Stomach smooth muscle (tissue), 2 donors: ENCODE data around the gene CD6.

Experiments used
- H3K27ac ChIP-seq: one replicate; pipeline ENCODE4 v1.7.0; 2013; ENCODE audit warnings: mild to moderate bottlenecking, low read length, inconsistent platforms
- H3K27me3 ChIP-seq, 2 donors: one replicate each; pipeline ENCODE4 v1.7.0; 2013; ENCODE audit warnings: low read length in 2 of 2; ENCODE audit not compliant: insufficient read depth in 2 of 2, control insufficient read depth in 1 of 2
- H3K36me3 ChIP-seq, 2 donors: one replicate each; pipeline ENCODE4 v1.7.0; 2013; ENCODE audit warnings: low read length in 2 of 2; ENCODE audit not compliant: control insufficient read depth in 2 of 2, insufficient read depth in 2 of 2
- H3K4me1 ChIP-seq: one replicate; pipeline ENCODE4 v1.7.0; 2013; ENCODE audit warnings: low read length; ENCODE audit not compliant: control insufficient read depth, insufficient read depth
- H3K4me3 ChIP-seq, 2 donors: one replicate each; pipeline ENCODE4 v1.7.0; 2013; ENCODE audit warnings: low read length in 2 of 2
- H3K9ac ChIP-seq, 2 donors: one replicate each; pipeline ENCODE4 v1.7.0; 2013; ENCODE audit warnings: low read length in 2 of 2, mild to moderate bottlenecking in 1 of 2
- H3K9me3 ChIP-seq, 2 donors: one replicate each; pipeline ENCODE4 v1.7.0; 2013; ENCODE audit warnings: low read length in 2 of 2; ENCODE audit not compliant: control insufficient read depth in 2 of 2
- donor health status: healthy.
- donor health status: Pancreatic carcinoma.

Gene CD6

DNA sequence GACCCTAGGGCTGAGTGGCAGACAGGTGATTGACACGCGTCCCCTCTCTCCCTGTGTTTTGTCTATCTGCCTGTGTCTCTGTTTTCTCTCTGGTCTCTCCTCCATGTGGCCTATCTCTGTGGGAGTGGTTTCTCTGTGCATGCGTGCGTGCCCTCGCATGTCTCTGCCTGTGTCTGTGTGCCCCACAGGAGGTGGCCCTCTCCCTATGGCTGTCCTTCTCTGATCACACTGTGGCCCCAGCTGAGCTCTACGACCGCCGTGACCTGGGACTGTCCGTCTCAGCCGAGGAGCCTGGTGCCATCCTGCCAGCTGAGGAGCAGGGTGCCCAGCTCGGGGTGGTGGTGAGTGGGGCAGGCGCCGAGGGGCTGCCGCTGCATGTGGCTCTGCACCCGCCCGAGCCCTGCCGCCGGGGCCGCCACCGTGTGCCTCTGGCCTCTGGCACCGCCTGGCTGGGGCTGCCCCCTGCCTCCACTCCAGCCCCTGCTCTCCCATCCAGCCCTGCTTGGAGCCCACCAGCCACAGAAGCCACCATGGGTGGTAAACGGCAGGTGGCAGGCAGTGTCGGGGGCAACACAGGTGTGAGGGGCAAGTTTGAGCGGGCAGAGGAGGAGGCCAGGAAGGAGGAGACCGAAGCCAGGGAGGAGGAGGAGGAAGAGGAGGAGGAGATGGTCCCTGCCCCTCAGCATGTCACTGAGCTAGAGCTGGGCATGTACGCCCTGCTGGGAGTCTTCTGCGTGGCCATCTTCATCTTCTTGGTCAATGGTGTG lies 35.6 kb upstream of the CD6 start:
- Histone ChIP-seq H3K4me1 (no peaks in the 10 kb centered on the region), H3K4me3 (no peak overlapping the region), H3K27ac (no peak overlapping the region), H3K27me3 (peaks cover 0 to 2% of the 10 kb centered on the region in 2 donors), H3K9me3 (no peaks in the 10 kb centered on the region), H3K36me3 (peaks cover 3 to 7% of the 10 kb centered on the region in 2 donors), H3K9ac (no peak overlapping the region)

- Histone ChIP-seq H3K36me3 (peaks cover 3 to 11% of the 10 kb centered on the region in 2 donors), H3K4me3 (no peak overlapping the region), H3K27me3 (peaks cover 0 to 2% of the 10 kb centered on the region in 2 donors), H3K9ac (no peak overlapping the region), H3K4me1 (no peaks in the 10 kb centered on the region), H3K27ac (no peak overlapping the region), H3K9me3 (no peaks in the 10 kb centered on the region)
Observed at GRCh38 chr11:60936467-60937143, 34.9 kb upstream of the CD6 start.

GRCh38 chr11:60937144-60937527 lies 34.3 kb upstream of the CD6 start:
- no peak overlapping the region for H3K4me3 ChIP-seq
- H3K36me3 ChIP-seq, result peaks cover 3 to 14% of the 10 kb centered on the region in 2 donors
- peaks cover 0 to 2% of the 10 kb centered on the region in 2 donors for H3K27me3 ChIP-seq
- no peaks in the 10 kb centered on the region for H3K4me1 ChIP-seq
- no peaks in the 10 kb centered on the region for H3K9me3 ChIP-seq
- H3K9ac ChIP-seq, result no peak overlapping the region
- H3K27ac ChIP-seq, result no peak overlapping the region

- Histone ChIP-seq H3K4me1 (no peaks in the 10 kb centered on the region), H3K9me3 (no peaks in the 10 kb centered on the region), H3K27me3 (no peaks in the 10 kb centered on the region), H3K27ac (no peak overlapping the region), H3K36me3 (peaks cover 3 to 17% of the 10 kb centered on the region in 2 donors), H3K4me3 (no peak overlapping the region), H3K9ac (no peak overlapping the region)
Observed at GRCh38 chr11:60937811-60938210, 33.7 kb upstream of the CD6 start.

DNA sequence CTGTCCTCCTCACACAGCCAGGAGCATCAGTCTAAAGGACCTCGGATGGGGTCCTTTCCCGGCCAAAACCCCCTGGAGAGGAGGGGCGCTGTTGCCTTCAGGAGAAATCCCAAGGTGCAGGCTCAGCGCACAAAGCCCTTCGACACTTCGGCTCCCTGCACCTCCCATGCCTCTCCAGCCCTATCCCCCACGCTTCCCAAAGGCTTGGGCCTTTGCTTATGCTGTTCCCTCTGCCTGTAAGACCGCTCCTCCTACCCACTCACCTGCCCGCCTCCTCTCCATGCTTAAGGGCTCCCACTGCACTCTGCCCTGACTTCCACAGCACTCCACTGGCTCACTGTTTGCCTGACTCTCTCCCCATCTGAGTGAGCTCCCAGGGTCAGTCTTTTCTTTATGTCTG lies 33.0 kb upstream of the CD6 start:
- Histone ChIP-seq H3K4me1 (no peaks in the 10 kb centered on the region), H3K9ac (no peak overlapping the region), H3K27ac (no peak overlapping the region), H3K36me3 (peaks cover 3 to 19% of the 10 kb centered on the region in 2 donors), H3K4me3 (no peak overlapping the region), H3K27me3 (no peaks in the 10 kb centered on the region), H3K9me3 (no peaks in the 10 kb centered on the region)

- H3K27me3 ChIP-seq, result no peaks in the 10 kb centered on the region
- H3K4me3 ChIP-seq, result no peak overlapping the region
- H3K27ac ChIP-seq, result no peak overlapping the region
- no peaks in the 10 kb centered on the region for H3K4me1 ChIP-seq
- H3K9ac ChIP-seq, result no peak overlapping the region
- H3K36me3 ChIP-seq, result peaks cover 3 to 20% of the 10 kb centered on the region in 2 donors
- H3K9me3 ChIP-seq, result no peaks in the 10 kb centered on the region
Observed at GRCh38 chr11:60939301-60939700, 32.2 kb upstream of the CD6 start.

GRCh38 chr11:60939855-60940254 lies 31.6 kb upstream of the CD6 start:
- Histone ChIP-seq H3K27me3 (no peaks in the 10 kb centered on the region), H3K4me1 (no peaks in the 10 kb centered on the region), H3K4me3 (no peak overlapping the region), H3K9ac (no peak overlapping the region), H3K27ac (no peak overlapping the region), H3K36me3 (peaks cover 3 to 23% of the 10 kb centered on the region in 2 donors), H3K9me3 (no peaks in the 10 kb centered on the region)

GRCh38 chr11:60941371-60942119 lies 29.9 kb upstream of the CD6 start:
- H3K36me3 ChIP-seq, result peaks cover 6 to 29% of the 10 kb centered on the region in 2 donors
- no peak overlapping the region for H3K9ac ChIP-seq
- H3K4me1 ChIP-seq, result no peaks in the 10 kb centered on the region
- no peaks in the 10 kb centered on the region for H3K9me3 ChIP-seq
- H3K27me3 ChIP-seq, result no peaks in the 10 kb centered on the region
- H3K4me3 ChIP-seq, result no peak overlapping the region
- H3K27ac ChIP-seq, result no peak overlapping the region

DNA sequence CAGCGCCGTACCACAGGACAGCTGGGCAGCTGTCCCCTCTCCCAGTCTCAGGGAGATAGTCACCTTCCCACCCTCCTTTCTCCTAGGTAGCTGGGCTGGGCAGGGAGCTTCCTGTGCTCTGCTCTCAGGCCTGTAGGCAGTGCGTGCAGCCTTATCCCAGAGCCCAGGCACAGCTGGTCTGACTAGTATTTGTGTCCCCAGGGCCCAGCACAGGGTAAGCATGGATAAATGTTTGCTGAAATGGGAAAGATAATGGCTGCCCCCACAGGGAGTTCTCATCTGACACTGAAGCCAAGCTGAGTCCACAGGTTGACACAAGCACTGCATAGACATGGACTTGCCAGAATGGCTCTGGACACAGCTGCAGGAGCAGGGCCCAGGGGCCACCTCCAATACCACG lies 29.3 kb upstream of the CD6 start:
- H3K9ac ChIP-seq, result no peak overlapping the region

DNA sequence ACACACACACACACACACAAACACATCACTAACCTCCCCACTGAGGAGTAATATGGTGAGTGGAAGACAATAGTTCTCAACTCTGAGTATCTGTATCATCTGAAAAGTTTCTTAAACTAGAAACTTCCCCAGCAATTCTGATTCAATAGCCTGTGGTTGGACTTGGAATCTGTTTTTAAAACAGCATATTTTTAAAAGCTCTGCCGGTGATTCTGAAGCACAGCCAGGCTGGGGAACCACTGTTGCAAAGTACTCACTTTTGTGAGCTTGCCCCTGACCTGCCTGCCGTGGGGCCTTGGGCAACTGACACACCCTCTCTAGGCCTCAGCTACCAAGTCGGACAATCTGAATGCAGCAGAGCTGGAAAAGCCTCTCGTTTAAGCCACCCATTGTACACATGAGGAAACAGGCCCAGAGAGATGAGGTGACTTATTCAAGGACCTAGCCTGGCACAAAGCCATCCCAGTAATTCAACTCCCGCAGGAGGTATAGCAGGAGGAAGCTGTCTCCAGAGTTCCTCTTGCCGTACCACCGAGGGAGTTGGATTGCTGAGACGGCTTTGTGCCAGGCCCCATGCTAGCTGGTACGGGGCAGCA lies 28.4 kb upstream of the CD6 start:
- Histone ChIP-seq H3K4me3 (no peak overlapping the region), H3K36me3 (peaks cover 6 to 29% of the 10 kb centered on the region in 2 donors), H3K4me1 (no peaks in the 10 kb centered on the region), H3K9ac (no peak overlapping the region), H3K9me3 (no peaks in the 10 kb centered on the region), H3K27ac (no peak overlapping the region), H3K27me3 (no peaks in the 10 kb centered on the region)

More for the DNA sequence above, 29.3 kb upstream of the CD6 start:
- Histone ChIP-seq H3K4me1 (no peaks in the 10 kb centered on the region), H3K27ac (no peak overlapping the region), H3K27me3 (no peaks in the 10 kb centered on the region), H3K36me3 (peaks cover 6 to 29% of the 10 kb centered on the region in 2 donors), H3K4me3 (no peak overlapping the region), H3K9me3 (no peaks in the 10 kb centered on the region)
